ENCODE data around the gene FOXA1.
A peak's percentile ranks its signal among the peaks of the same experiment; 100 is the strongest.

The FOXA1 gene

GRCh38 chr14:37566811-37567371 is 28.2 kb downstream of the FOXA1 start:
- Histone ChIP-seq H3K9me2 (replicated peaks; ENCODE audit: insufficient read depth, low read length) (no peaks in the 10 kb centered on the region), H3F3A (ENCODE audit: insufficient read depth, low read length) (no peaks in the 10 kb centered on the region), H3K27me3 (replicated peaks; ENCODE audit: insufficient read depth, low read length) (no peaks in the 10 kb centered on the region), H3K79me2 (ENCODE audit: low read length) (no peaks in the 10 kb centered on the region), H3K36me3 (replicated peaks; ENCODE audit: insufficient read depth, low read length) (no peaks in the 10 kb centered on the region), H2AFZ (ENCODE audit: low read length) (no peak overlapping the region), H3K4me1 (ENCODE audit: low read length) (no peaks in the 10 kb centered on the region), H3K4me2 (ENCODE audit: low read depth, low read length) (no peak overlapping the region), H3K9ac (ENCODE audit: low read length) (no peak overlapping the region), H3K27ac (ENCODE audit: low read length) (no peak overlapping the region), H3K9me3 (replicated peaks; ENCODE audit: insufficient read depth, low read length) (no peaks in the 10 kb centered on the region), H3K4me3 (ENCODE audit: low read length) (no peak overlapping the region), H4K20me1 (ENCODE audit: insufficient read depth, low read length) (no peaks in the 10 kb centered on the region)
- TF ChIP-seq EZH2 (optimal IDR thresholded peaks at IDR 0.05; ENCODE audit: low read depth, low read length), result no peak
- no peak for TF ChIP-seq CTCF (IDR thresholded peaks at IDR 0.05; ENCODE audit: low read length)
- TF ChIP-seq EZH2phosphoT487 (IDR thresholded peaks at IDR 0.05; ENCODE audit: low read length), result no peak
- no peak for DNase-seq

- Histone ChIP-seq H3K4me2 (ENCODE audit: low read depth, low read length) (no peak overlapping the region), H3K9ac (ENCODE audit: low read length) (no peak overlapping the region), H3F3A (ENCODE audit: insufficient read depth, low read length) (no peaks in the 10 kb centered on the region), H3K79me2 (ENCODE audit: low read length) (no peaks in the 10 kb centered on the region), H2AFZ (ENCODE audit: low read length) (no peak overlapping the region), H3K27ac (ENCODE audit: low read length) (no peak overlapping the region), H3K27me3 (replicated peaks; ENCODE audit: insufficient read depth, low read length) (no peaks in the 10 kb centered on the region), H3K9me2 (replicated peaks; ENCODE audit: insufficient read depth, low read length) (no peaks in the 10 kb centered on the region), H4K20me1 (ENCODE audit: insufficient read depth, low read length) (no peaks in the 10 kb centered on the region), H3K36me3 (replicated peaks; ENCODE audit: insufficient read depth, low read length) (no peaks in the 10 kb centered on the region), H3K4me1 (ENCODE audit: low read length) (no peaks in the 10 kb centered on the region), H3K4me3 (ENCODE audit: low read length) (no peak overlapping the region), H3K9me3 (replicated peaks; ENCODE audit: insufficient read depth, low read length) (no peaks in the 10 kb centered on the region)
- TF ChIP-seq CTCF (IDR thresholded peaks at IDR 0.05; ENCODE audit: low read length) (peak; percentile 39), EZH2phosphoT487 (IDR thresholded peaks at IDR 0.05; ENCODE audit: low read length) (no peak), EZH2 (optimal IDR thresholded peaks at IDR 0.05; ENCODE audit: low read depth, low read length) (no peak)
- no peak for DNase-seq
These were observed 29.5 kb downstream of the FOXA1 start for GRCh38 chr14:37565550-37565949.

GRCh38 chr14:37563189-37563588 is 31.9 kb downstream of the FOXA1 start:
- no peaks in the 10 kb centered on the region for H3F3A ChIP-seq (ENCODE audit: insufficient read depth, low read length)
- H3K4me2 ChIP-seq (ENCODE audit: low read depth, low read length), result no peak overlapping the region
- no peak for TF ChIP-seq EZH2 (optimal IDR thresholded peaks at IDR 0.05; ENCODE audit: low read depth, low read length)
- no peak for TF ChIP-seq EZH2phosphoT487 (IDR thresholded peaks at IDR 0.05; ENCODE audit: low read length)
- TF ChIP-seq CTCF (IDR thresholded peaks at IDR 0.05; ENCODE audit: low read length), result no peak
- no peak overlapping the region for H3K4me3 ChIP-seq (ENCODE audit: low read length)
- no peaks in the 10 kb centered on the region for H4K20me1 ChIP-seq (ENCODE audit: insufficient read depth, low read length)
- no peaks in the 10 kb centered on the region for H3K9me2 ChIP-seq (replicated peaks; ENCODE audit: insufficient read depth, low read length)
- H3K4me1 ChIP-seq (ENCODE audit: low read length), result no peaks in the 10 kb centered on the region
- H3K79me2 ChIP-seq (ENCODE audit: low read length), result no peaks in the 10 kb centered on the region
- no peak overlapping the region for H3K27ac ChIP-seq (ENCODE audit: low read length)
- H3K36me3 ChIP-seq (replicated peaks; ENCODE audit: insufficient read depth, low read length), result no peaks in the 10 kb centered on the region
- H3K27me3 ChIP-seq (replicated peaks; ENCODE audit: insufficient read depth, low read length), result no peaks in the 10 kb centered on the region
- H2AFZ ChIP-seq (ENCODE audit: low read length), result no peak overlapping the region
- H3K9me3 ChIP-seq (replicated peaks; ENCODE audit: insufficient read depth, low read length), result no peaks in the 10 kb centered on the region
- no peak overlapping the region for H3K9ac ChIP-seq (ENCODE audit: low read length)
- no peak for DNase-seq

Data from MM.1S (cell line).